Raji (cell line): ENCODE results near the gene STYX.

ENCODE experiments used
- POLR2A ChIP-seq: IDR thresholded peaks from 2 replicates; pipeline ENCODE4 v1.6.1; 2011; ENCODE audit warnings: low read depth, low read length, control low read depth; ENCODE audit not compliant: insufficient read depth

STYX gene

DNA sequence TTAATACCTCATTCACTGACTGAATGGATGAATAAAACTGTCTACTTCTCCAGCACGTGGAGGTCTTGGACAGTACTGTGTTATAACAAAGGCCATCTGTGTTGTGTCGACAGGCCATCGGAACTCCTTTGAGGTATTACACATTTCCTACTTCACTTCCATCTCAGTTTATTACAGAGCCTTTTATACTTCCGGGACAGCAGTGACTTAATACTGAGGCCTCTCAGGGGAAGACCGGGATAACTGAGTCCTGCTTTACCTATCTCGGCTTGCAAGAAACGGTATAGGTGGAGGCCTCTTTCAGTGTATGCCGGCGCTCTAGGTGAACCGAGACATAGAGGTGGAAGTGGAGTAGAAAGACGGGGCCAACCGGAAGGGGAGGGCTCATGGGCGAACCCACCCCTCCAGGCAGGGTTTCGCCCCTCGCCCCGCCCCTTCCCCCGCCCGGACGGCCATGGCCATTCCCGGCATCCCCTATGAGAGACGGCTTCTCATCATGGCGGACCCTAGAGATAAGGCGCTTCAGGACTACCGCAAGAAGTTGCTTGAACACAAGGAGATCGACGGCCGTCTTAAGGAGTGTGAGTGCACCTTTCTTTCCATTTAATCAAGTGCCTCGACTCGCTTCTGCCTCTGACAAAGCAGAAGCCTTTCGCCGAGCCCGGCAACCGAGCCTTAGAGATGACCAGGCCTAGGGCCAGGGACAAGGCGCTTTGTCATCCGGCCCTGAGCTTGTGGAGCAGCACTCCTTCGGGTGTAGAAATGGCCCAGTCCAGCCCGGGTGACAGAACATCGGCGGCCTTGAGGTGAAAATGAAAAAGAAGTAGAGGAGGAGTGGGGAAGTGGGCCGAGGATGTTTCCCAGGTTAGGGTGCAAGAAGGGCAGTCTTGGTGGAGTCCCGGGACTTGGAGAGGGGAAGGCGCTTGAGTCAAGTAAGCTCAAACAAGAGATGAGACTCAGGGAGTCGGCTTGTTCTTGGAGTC is 23.0 kb upstream of the STYX start, which contains the start of gene PSMC6:
Gene PSMC6 (plus strand): TSS at position 477 of the 983 bp plus-strand sequence. CDS start 20 bp downstream, at position 497.
- peak; percentile 98 for TF ChIP-seq POLR2A

DNA sequence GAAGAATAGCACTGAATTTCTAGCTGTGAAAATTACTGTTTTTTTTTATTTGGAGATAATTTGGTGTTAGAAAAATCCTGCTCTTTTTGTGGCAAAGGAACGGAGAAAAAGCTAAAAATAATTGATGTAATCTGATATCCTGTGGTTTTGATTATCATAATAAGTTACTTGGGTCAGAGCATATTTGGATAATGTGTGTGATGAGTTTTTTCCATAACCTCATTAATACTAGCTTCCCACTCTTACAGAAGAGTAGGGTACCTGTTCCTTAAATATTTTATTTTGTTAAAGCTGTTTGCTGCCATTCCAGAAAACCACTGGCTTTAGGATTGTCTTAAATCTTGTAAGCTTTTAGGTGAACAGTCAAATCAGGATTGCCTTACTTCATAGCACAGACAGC is 18.3 kb upstream of the STYX start:
- TF ChIP-seq POLR2A = no peak

- no peak for TF ChIP-seq POLR2A
Observed at GRCh38 chr14:52716155-52716554, 13.8 kb upstream of the STYX start.

GRCh38 chr14:52723514-52724359 is 6.2 kb upstream of the STYX start:
- no peak for TF ChIP-seq POLR2A

DNA sequence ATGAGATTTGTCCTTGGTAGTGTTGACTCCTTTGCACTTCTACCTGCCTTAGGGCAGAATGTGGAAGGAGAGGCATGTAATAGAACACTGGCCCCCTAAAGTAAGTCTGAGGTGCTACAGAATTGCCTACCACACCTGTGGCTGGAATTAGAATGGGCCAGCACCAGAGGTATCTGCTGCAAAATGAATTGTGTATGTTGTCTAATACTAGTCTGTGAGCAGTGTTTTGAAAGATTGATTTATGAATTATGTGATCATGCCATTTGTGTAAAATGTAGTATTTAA is 5.7 kb upstream of the STYX start:
- TF ChIP-seq POLR2A = no peak

DNA sequence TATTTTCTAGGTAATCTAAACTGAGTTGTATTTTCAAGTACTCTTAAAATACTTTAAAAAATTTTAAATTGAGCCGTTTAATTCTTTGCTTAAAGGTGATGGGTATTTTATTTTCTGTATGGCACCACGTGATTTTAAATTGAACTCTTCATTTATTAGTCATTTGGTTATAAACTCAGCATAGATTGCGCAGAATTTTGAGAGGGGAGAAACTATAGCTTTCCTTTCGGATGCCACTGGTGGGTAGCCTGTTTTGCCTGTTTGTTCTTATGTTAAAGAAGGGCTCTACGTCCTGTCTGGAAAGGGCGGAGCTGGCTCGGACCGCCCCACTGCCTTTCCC is 411 bp upstream of the STYX start:
- no peak for TF ChIP-seq POLR2A

- TF ChIP-seq POLR2A = no peak
Observed at GRCh38 chr14:52730709-52731111, 744 bp downstream of the STYX start.

- TF ChIP-seq POLR2A = no peak
Observed at GRCh38 chr14:52733824-52734223, 3.9 kb downstream of the STYX start.

DNA sequence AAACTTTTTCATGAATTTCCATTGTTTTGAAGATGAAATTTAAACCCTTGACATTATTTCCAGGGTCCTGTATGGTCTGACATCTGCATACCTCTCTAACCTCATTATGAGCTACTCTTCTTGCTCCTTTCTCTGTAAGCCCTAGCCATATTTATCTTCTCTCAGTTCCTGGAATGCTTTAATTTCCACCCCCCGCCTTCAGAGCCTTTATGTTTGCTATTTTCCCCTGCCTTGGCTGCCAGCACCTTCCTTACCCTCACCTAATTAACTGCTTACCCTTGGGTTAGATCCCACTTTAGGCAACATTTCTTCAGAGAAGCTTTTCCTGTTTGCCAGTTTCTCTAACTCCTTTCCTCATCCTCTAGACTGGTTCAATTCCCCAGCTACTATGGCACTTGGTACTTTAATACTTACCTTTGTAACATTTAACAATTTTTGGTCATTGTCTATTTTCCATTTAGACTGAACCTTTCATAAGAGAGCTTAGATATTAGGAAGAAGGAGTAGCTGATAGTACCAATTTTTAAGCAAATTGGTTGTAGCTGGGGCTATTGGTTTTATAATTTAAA is 6.0 kb downstream of the STYX start:
- no peak for TF ChIP-seq POLR2A

- no peak for TF ChIP-seq POLR2A
Observed at GRCh38 chr14:52738409-52738808, 8.4 kb downstream of the STYX start.

- TF ChIP-seq POLR2A = no peak
Observed at GRCh38 chr14:52740751-52741150, 10.8 kb downstream of the STYX start.

GRCh38 chr14:52741865-52742264 is 11.9 kb downstream of the STYX start:
- TF ChIP-seq POLR2A = no peak

GRCh38 chr14:52748647-52749292 is 18.8 kb downstream of the STYX start:
- TF ChIP-seq POLR2A = no peak

DNA sequence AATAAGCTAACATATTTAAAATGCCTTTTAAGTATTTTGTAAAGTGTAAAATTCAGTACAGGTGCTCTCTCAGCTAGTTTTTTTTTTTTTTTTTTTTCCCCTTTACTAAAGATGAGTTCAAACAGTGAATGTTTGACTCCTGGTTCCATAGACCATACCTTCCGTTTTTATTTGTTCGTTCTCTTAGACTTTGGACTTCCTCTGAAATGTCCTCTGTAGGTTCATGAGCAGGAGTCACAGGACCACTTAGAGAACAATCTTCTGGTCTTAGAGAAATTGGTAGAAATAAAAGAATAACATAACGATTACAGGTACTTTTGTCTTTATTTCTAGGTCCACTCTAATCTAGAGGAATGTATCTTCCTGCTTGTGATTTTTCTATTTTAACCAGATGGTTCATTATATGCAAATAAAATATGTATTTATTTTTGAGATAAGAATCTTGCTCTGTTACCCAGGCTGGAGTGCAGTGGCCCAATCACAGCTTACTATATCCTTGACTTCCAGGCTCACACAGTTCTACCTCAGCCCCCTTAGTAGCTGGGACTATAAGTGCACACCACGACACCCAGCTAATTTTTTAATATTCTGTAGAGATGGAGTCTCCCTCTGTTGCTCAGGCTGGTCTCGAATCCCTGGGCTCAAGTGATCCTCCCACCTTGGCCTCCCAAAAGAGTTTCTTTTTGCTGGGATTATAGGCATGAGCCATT is 25.8 kb downstream of the STYX start:
- no peak for TF ChIP-seq POLR2A

DNA sequence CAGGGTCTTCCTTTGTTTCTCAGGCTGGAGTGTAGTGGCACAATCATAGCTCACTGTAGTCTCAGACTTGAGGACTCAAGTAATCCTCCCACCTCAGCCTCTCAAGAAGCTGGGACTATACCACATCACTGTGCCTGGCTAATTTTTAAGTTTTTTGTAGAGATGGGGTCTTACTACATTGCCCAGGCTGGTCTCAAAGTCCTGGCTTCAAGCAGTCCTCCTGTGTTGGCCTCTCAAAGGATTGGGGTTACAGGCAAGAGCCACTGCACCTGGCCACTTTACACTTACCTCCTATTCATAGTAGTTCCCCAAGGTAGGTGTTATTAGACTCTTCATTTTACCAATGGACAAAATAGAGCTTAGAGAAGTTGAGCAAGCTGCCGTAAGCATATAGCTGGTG is 29.2 kb downstream of the STYX start:
- TF ChIP-seq POLR2A = no peak
